ENCODE results near the gene ZSWIM3. TPM values are rescaled to one million over a fixed set of nuclear protein-coding genes. Genes with fewer than 3 reads are reported as not detected.
A peak's percentile ranks its signal among the peaks of the same experiment; 100 is the strongest.

The ZSWIM3 gene
- total and polyA plus RNA-seq, 2 of the 13 experiments (the other 11 are each of a cell fraction or from before 2014, with no cell fraction given) = 5.2 to 5.8 TPM

GRCh38 chr20:45925821-45926506 is 68.5 kb downstream of the ZSWIM3 start (continued):
- TF ChIP-seq, protein P1, sequence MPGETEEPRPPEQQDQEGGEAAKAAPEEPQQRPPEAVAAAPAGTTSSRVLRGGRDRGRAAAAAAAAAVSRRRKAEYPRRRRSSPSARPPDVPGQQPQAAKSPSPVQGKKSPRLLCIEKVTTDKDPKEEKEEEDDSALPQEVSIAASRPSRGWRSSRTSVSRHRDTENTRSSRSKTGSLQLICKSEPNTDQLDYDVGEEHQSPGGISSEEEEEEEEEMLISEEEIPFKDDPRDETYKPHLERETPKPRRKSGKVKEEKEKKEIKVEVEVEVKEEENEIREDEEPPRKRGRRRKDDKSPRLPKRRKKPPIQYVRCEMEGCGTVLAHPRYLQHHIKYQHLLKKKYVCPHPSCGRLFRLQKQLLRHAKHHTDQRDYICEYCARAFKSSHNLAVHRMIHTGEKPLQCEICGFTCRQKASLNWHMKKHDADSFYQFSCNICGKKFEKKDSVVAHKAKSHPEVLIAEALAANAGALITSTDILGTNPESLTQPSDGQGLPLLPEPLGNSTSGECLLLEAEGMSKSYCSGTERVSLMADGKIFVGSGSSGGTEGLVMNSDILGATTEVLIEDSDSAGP (CRISPR knock-in tag; IDR thresholded peaks at IDR 0.05; ENCODE audit: borderline replicate concordance) = no peak; the same call in 1 of the 2 replicates
- TF ChIP-seq POGZ (CRISPR knock-in tag; IDR thresholded peaks at IDR 0.05) = no peak
- no peak for TF ChIP-seq SP2 (CRISPR knock-in tag; IDR thresholded peaks at IDR 0.05)
- TF ChIP-seq ZNF281 (CRISPR knock-in tag; IDR thresholded peaks at IDR 0.05; ENCODE audit: borderline replicate concordance) = no peak
- no peak for TF ChIP-seq ZNF512 (CRISPR knock-in tag; IDR thresholded peaks at IDR 0.05)
- TF ChIP-seq ARHGAP35 (CRISPR knock-in tag; IDR thresholded peaks at IDR 0.05; ENCODE audit: borderline replicate concordance) = no peak
- no peak for TF ChIP-seq HMG20B (CRISPR knock-in tag; conservative IDR thresholded peaks at IDR 0.05)
- TF ChIP-seq POGK (CRISPR knock-in tag; conservative IDR thresholded peaks at IDR 0.05) = 0 out of 2 replicates have a peak, but pooled peaks have one; percentile 24
- TF ChIP-seq SOX5 (CRISPR knock-in tag; IDR thresholded peaks at IDR 0.05; ENCODE audit: borderline replicate concordance) = peak; percentile 53; the same call in 1 of the 2 replicates
- no peak; the same call in 1 of the 2 replicates for TF ChIP-seq ZNF33B (CRISPR knock-in tag; IDR thresholded peaks at IDR 0.05)
- TF ChIP-seq NCOA5 (CRISPR knock-in tag; IDR thresholded peaks at IDR 0.05) = no peak
- TF ChIP-seq TBP (CRISPR knock-in tag; IDR thresholded peaks at IDR 0.05) = no peak
- TF ChIP-seq ZBTB3 (CRISPR knock-in tag; IDR thresholded peaks at IDR 0.05; ENCODE audit: borderline replicate concordance, low read depth) = no peak
- TF ChIP-seq HNRNPUL1 (IDR thresholded peaks at IDR 0.05; ENCODE audit: low read depth, low read length) = no peak
- TF ChIP-seq ZNF652 (CRISPR knock-in tag; IDR thresholded peaks at IDR 0.05; ENCODE audit: borderline replicate concordance, low read depth) = peak; percentile 84
- TF ChIP-seq REPIN1 (CRISPR knock-in tag; IDR thresholded peaks at IDR 0.05; ENCODE audit: borderline replicate concordance, low read depth) = no peak
- no peak for TF ChIP-seq RXRB (CRISPR knock-in tag; IDR thresholded peaks at IDR 0.05; ENCODE audit: borderline replicate concordance)
- TF ChIP-seq, protein P2, sequence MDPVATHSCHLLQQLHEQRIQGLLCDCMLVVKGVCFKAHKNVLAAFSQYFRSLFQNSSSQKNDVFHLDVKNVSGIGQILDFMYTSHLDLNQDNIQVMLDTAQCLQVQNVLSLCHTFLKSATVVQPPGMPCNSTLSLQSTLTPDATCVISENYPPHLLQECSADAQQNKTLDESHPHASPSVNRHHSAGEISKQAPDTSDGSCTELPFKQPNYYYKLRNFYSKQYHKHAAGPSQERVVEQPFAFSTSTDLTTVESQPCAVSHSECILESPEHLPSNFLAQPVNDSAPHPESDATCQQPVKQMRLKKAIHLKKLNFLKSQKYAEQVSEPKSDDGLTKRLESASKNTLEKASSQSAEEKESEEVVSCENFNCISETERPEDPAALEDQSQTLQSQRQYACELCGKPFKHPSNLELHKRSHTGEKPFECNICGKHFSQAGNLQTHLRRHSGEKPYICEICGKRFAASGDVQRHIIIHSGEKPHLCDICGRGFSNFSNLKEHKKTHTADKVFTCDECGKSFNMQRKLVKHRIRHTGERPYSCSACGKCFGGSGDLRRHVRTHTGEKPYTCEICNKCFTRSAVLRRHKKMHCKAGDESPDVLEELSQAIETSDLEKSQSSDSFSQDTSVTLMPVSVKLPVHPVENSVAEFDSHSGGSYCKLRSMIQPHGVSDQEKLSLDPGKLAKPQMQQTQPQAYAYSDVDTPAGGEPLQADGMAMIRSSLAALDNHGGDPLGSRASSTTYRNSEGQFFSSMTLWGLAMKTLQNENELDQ (CRISPR knock-in tag; IDR thresholded peaks at IDR 0.05; ENCODE audit: borderline replicate concordance) = no peak

All from HepG2 (cell line).